IMR-90 (cell line): ENCODE data around the gene FAM221A. TPM values are rescaled to one million over a fixed set of nuclear protein-coding genes. Genes with fewer than 3 reads are reported as not detected.
"Not testable (repeated sequence)": the region's sequence is repeated elsewhere in the genome, so short reads cannot be mapped to it uniquely, and the experiment has no call there.

ENCODE experiments used
- ATAC-seq: fragments of 200-7000 bp; cut with Tn5 transposase; 2 replicates; pipeline ENCODE4 v1.9.1; 2020; ENCODE audit warnings: low read depth, mild to moderate bottlenecking, moderate library complexity
- BruUV-seq: library from RNA; stranded (reverse); fragments of 400-500 nt; replicated peaks from 2 replicates; lab custom pipeline; 2021; lab: Mats Ljungman, UMichigan
- CTCF ChIA-PET: fragments of 300-600 bp; formaldehyde crosslinking; extraction: SDS; loops from one replicate; lab custom pipeline; 2021; ENCODE audit warnings: antibody characterized with exemption; lab: Yijun Ruan, JAX
- POLR2A ChIA-PET: fragments of 300-600 bp; sonication (Branson Sonifier 250); formaldehyde crosslinking; loops from one replicate; lab custom pipeline; 2022; ENCODE audit warnings: antibody characterized with exemption; ENCODE audit not compliant: unreplicated experiment; lab: Charles Lee
- DNase-seq: peaks from one replicate; pipeline ENCODE4 v3.0.0; 2013
- H2AFZ ChIP-seq: replicated peaks from 2 replicates; pipeline ENCODE3; 2013; ENCODE audit warnings: low read length, mild to moderate bottlenecking; ENCODE audit not compliant: poor library complexity
- H2AK5ac ChIP-seq: 2 replicates; pipeline ENCODE4 v1.6.1; 2013; ENCODE audit warnings: low read depth, low read length, inconsistent platforms
- H2AK9ac ChIP-seq: replicated peaks from 2 replicates; pipeline ENCODE3; 2013; ENCODE audit warnings: mild to moderate bottlenecking, low read depth, low read length, moderate library complexity; ENCODE audit not compliant: poor library complexity
- H2BK120ac ChIP-seq: 2 replicates; pipeline ENCODE4 v1.6.1; 2013; ENCODE audit warnings: low read depth, low read length, inconsistent platforms
- H2BK15ac ChIP-seq: 3 replicates; pipeline ENCODE4 v1.6.1; 2013; ENCODE audit warnings: low read depth, low read length, inconsistent platforms
- H2BK20ac ChIP-seq: 2 replicates; pipeline ENCODE4 v1.6.1; 2013; ENCODE audit warnings: low read depth, mild to moderate bottlenecking, inconsistent platforms, low read length, moderate library complexity
- H2BK5ac ChIP-seq: 2 replicates; pipeline ENCODE4 v1.6.1; 2013; ENCODE audit warnings: mild to moderate bottlenecking, low read depth, low read length, inconsistent platforms; ENCODE audit not compliant: poor library complexity, severe bottlenecking
- H3K14ac ChIP-seq: replicated peaks from 2 replicates; pipeline ENCODE4 v1.6.1; 2013; ENCODE audit warnings: low read depth, low read length, inconsistent platforms
- H3K18ac ChIP-seq: 2 replicates; pipeline ENCODE4 v1.6.1; 2013; ENCODE audit warnings: low read depth, low read length, control low read depth
- H3K23ac ChIP-seq: 2 replicates; pipeline ENCODE4 v1.6.1; 2013; ENCODE audit warnings: low read depth, low read length, inconsistent platforms
- H3K27ac ChIP-seq: 2 replicates; pipeline ENCODE4 v1.5.1; 2013; ENCODE audit warnings: mild to moderate bottlenecking, control low read depth, low read length; ENCODE audit not compliant: insufficient read depth
- H3K27me3 ChIP-seq: 2 replicates; pipeline ENCODE4 v1.6.1; 2013; ENCODE audit warnings: low read length; ENCODE audit not compliant: control insufficient read depth, insufficient read depth
- H3K36me3 ChIP-seq: 2 replicates; pipeline ENCODE4 v1.6.1; 2013; ENCODE audit warnings: low read length, mixed read lengths; ENCODE audit not compliant: control insufficient read depth, insufficient read depth
- H3K4ac ChIP-seq: 2 replicates; pipeline ENCODE4 v1.6.1; 2013; ENCODE audit warnings: low read depth, low read length, inconsistent platforms
- H3K4me1 ChIP-seq: 2 replicates; pipeline ENCODE4 v1.6.1; 2013; ENCODE audit warnings: low read length, mixed read lengths; ENCODE audit not compliant: control insufficient read depth, insufficient read depth
- H3K4me2 ChIP-seq: 2 replicates; pipeline ENCODE4 v1.6.1; 2013; ENCODE audit warnings: low read depth, mild to moderate bottlenecking, control low read depth, low read length, moderate library complexity
- H3K4me3 ChIP-seq: 2 replicates; pipeline ENCODE4 v1.5.1; 2013; ENCODE audit warnings: low read depth, mild to moderate bottlenecking, control low read depth, low read length, moderate library complexity; ENCODE audit not compliant: insufficient read depth
- H3K56ac ChIP-seq: 2 replicates; pipeline ENCODE4 v1.6.1; 2013; ENCODE audit warnings: low read length, inconsistent platforms; ENCODE audit not compliant: insufficient read depth; ENCODE audit errors: extremely low read depth
- H3K79me1 ChIP-seq, 2 experiments: 2 replicates each; pipeline ENCODE4 v1.6.1; 2013; ENCODE audit warnings: low read length in 2 of 2, inconsistent platforms in 1 of 2, low read depth in 1 of 2
- H3K9ac ChIP-seq: 2 replicates; pipeline ENCODE4 v1.6.1; 2013; ENCODE audit warnings: low read depth, low read length, control low read depth
- H3K9me1 ChIP-seq: 2 replicates; pipeline ENCODE4 v1.6.1; 2013; ENCODE audit warnings: low read length, inconsistent platforms; ENCODE audit not compliant: insufficient read depth
- H3K9me3 ChIP-seq: 2 replicates; pipeline ENCODE4 v1.6.1; 2013; ENCODE audit warnings: low read length; ENCODE audit not compliant: control insufficient read depth, insufficient read depth
- H4K20me1 ChIP-seq: 2 replicates; pipeline ENCODE4 v1.6.1; 2013; ENCODE audit warnings: low read length, inconsistent platforms; ENCODE audit not compliant: insufficient read depth
- H4K5ac ChIP-seq: 2 replicates; pipeline ENCODE4 v1.6.1; 2013; ENCODE audit warnings: mild to moderate bottlenecking, low read depth, low read length, control low read depth
- H4K8ac ChIP-seq, 2 experiments: 2 replicates each; pipeline ENCODE4 v1.6.1; 2013; ENCODE audit warnings: low read depth in 2 of 2, low read length in 2 of 2, control low read depth in 1 of 2, inconsistent platforms in 1 of 2
- H4K91ac ChIP-seq: 2 replicates; pipeline ENCODE4 v1.6.1; 2013; ENCODE audit warnings: low read depth, low read length, inconsistent platforms; ENCODE audit not compliant: insufficient read depth
- WGBS, 2 experiments: methylation state at CpG; one replicate each; pipeline versions ENCODE4 v1.1.5 to v1.1.7; 2013; ENCODE audit warnings: missing lambda C conversion rate in 2 of 2; ENCODE audit not compliant: insufficient read length in 1 of 2; ENCODE audit errors: extremely low coverage in 2 of 2; 5-methylcytosine and 5-hydroxymethylcytosine counted together
- dilution Hi-C: fragments of 300-500 bp; cut with HindIII; formaldehyde crosslinking; loops from one replicate; pipeline ENCODE4 v1.14.3; 2018; ENCODE audit warnings: low sequenced_read_pairs; ENCODE audit not compliant: unreplicated experiment
- in situ Hi-C: fragments of 300-500 bp; cut with MboI; formaldehyde crosslinking; loops from 3 replicates; pipeline ENCODE4 v1.14.3; 2019; ENCODE audit warnings: low sequenced_read_pairs, inconsistent platforms, mixed read lengths
- intact Hi-C: fragments of 100-400 bp; cut with micrococcal nuclease; formaldehyde crosslinking; loops from 2 replicates; pipeline ENCODE4 v1.10.0; 2022
- polyA plus RNA-seq, 3 experiments: library from polyadenylated mRNA; depleted of rRNA; stranded (reverse); fragments of >200 nt; gene quantifications; 2 replicates each; pipeline ENCODE4 v1.2.3, GENCODE V29; 2012; ENCODE audit warnings: low replicate concordance in 1 of 3
- total RNA-seq: library from RNA; depleted of rRNA; stranded (reverse); fragments of >200 nt; gene quantifications from 2 replicates; pipeline ENCODE4 v1.2.3, GENCODE V29; 2012

Gene FAM221A
- total and polyA plus RNA-seq, 2 of the 4 experiments (the other 2 are of a cell fraction), result 1.1 to 2.1 TPM

- H3K4ac ChIP-seq, H2BK5ac ChIP-seq, H3K9me1 ChIP-seq, H2BK15ac ChIP-seq, H4K20me1 ChIP-seq, ATAC-seq, H2BK120ac ChIP-seq, H3K18ac ChIP-seq, H3K9ac ChIP-seq, H2AK5ac ChIP-seq, intact Hi-C loops, BruUV-seq, H3K79me1 ChIP-seq, H4K91ac ChIP-seq, H3K27me3 ChIP-seq, in situ Hi-C loops, POLR2A ChIA-PET, H3K4me1 ChIP-seq, H3K56ac ChIP-seq, H2BK20ac ChIP-seq, H3K14ac ChIP-seq, H3K36me3 ChIP-seq, H3K27ac ChIP-seq, H4K5ac ChIP-seq, H4K8ac ChIP-seq, H3K9me3 ChIP-seq, H3K4me2 ChIP-seq, H3K23ac ChIP-seq, H2AK9ac ChIP-seq, H3K4me3 ChIP-seq, DNase-seq, H2AFZ ChIP-seq: not testable (repeated sequence)
- dilution Hi-C loops, result loop anchor here (25.0 kb wide), 1 partner anchor 137 kb away; the partner anchor contains the start of gene CCDC126
- 100% methylated on average over 1 of the region's 4 CpGs; no CpG with 5 or more reads in 1 of the 2 experiments for WGBS, 2 experiments
- CTCF ChIA-PET, result interaction anchor here (0.6 kb wide), 1 partner anchor 776 kb away, joined by 3 read pairs; no protein-coding TSS in a partner anchor
Measured at GRCh38 chr7:23724113-23724512, 44.1 kb downstream of the FAM221A start.
